ENCODE data around the gene ANP32B.
"Not testable (repeated sequence)": the region's sequence is repeated elsewhere in the genome, so short reads cannot be mapped to it uniquely, and the experiment has no call there.

Gene ANP32B

DNA sequence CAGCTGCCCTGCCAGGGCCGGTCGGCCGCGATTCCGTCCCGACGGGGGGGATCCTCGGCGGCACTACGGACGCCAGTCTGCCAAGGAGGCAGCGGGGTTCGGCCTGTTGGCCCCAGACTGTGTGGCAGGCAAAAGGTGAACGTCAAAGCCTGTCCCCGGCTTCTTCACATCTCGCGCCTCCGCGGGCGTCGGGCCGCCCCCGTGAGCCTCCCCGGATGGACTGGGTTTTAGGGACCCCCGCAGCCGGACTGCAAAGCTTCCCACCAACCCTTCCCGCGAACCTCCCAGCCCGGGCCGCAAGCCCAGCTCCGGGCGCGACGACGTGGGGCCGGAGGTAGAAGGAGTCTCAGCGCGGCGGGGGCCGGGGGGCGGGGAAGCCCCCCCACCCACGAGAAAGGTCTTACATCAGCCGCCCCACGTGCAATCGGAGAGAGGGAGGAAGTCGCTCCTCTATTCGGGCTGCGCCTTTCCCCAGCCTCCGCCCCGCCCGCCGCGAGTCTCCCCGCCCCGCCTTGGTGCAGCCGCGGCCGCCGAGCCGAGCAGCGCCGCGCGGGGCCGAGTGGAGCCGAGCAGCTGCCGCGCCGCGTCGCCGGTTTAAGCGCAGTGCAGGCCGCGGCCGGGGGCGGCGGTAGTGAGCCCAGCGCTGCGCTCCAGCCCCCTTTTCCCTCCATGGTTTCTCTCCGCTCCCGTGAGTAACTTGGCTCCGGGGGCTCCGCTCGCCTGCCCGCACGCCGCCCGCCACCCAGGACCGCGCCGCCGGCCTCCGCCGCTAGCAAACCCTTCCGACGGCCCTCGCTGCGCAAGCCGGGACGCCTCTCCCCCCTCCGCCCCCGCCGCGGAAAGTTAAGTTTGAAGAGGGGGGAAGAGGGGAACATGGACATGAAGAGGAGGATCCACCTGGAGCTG lies at the start of gene ANP32B:
TSS of gene ANP32B (plus strand) at position 659 of the 906 bp plus-strand sequence. CDS start at position 874, 215 bp downstream.
- DNase-seq: peak; percentile 95

DNA sequence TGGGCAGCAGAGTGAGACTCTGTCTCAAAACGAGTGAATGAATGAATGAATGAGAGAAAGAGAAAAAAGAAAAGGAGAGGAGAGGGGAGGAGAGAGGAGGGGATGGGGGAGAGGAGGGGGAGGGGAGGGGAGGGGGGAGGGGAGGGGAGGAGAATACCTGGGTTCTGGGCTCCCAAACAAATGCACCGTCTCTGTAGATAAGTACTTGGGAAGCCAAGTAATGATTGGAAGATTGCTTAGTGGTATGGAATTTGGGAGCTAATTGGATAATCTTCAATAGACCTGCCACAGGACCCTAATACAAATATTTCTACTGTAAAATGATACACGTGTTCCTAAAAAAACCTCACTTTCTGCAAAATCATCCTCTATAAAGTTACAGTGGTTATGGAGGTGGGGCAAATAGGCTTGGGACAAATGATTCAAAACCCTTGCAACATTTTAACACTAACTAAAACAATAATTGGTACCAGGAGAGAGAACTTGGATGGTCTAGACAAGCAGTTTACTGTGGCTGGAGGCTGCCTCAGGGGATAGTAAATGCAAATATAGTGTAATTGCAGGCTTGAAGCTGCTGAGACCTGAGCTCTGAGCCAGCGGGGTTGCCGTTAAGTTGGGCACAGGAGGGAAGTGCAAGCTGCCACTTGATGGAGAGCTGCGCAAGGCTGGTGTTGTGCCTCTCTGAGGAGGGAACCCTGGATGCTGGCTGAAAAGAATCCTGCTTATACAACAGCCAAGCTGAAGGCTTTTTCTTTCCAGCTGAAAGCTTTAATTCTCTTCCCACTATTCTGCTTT lies 48.6 kb upstream of the ANP32B start:
- DNase-seq: no peak

DNA sequence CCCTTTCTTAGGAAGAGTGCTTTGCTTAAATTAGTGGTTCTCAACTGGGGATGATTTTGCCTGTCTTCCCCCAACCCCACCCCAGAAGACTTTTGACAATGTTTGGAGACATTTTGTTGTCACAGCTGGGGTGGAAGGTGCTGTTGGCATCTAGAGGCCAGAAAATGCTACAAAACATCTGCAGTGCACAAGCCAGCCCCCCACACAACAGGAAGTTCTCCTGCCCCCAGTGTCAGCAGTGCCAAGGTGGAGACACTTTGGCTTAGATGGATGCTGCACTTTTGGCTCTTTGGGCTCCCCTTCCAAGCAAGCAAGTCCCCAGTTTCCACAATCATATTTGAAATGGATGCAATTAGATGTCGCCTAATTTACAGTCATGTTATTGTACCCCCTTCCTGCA lies 47.9 kb upstream of the ANP32B start:
- no peak for DNase-seq

DNA sequence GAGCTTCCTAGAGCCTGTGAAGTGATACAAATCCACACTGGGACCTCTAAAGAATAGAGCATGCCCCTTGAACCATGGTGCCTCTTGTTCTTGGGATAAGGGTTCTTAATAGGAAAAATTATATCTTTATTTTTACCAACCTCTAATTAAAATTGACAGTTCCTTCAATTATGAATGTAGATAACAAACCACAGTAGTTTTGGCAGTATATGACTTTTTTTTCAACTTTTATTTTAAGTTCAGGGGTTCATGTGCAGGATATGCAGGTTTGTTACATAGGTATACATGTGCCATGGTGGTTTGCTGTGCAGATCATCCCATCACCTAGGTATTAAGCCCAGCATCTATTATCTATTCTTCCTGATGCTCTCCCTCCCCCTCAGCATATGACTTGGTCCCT lies 46.1 kb upstream of the ANP32B start:
- DNase-seq: no peak

DNA sequence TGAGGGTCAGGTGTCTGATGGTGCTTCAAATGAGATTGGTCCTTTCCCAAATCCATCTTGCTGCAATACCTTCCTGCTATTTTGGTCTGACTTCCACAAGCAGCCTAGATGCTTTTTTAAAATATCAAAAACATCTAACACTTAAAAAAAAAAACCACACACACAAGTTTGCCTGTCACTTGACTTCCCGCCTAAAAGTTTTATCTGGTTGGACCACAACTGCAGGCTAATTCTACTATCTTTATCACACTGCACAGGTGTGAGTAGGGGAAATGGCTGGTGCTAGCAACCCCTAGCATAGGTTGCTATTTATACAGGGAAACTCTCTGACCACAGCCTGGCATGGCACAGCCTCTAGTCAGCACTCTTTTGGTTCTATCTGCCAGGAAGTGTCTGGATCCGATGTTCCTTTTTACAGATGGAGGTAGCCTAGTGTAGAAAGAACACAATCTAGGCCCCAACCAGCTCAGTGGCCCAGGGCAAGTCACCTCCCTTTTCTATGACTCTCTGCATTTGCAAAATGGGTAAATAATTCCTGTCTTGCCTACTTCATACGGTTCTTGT lies 45.0 kb upstream of the ANP32B start, which contains the start of gene HEMGN:
TSS of gene HEMGN (minus strand) at position 92 of the 564 bp plus-strand sequence. CDS start at position 56, 36 bp downstream.
- no peak for DNase-seq

DNA sequence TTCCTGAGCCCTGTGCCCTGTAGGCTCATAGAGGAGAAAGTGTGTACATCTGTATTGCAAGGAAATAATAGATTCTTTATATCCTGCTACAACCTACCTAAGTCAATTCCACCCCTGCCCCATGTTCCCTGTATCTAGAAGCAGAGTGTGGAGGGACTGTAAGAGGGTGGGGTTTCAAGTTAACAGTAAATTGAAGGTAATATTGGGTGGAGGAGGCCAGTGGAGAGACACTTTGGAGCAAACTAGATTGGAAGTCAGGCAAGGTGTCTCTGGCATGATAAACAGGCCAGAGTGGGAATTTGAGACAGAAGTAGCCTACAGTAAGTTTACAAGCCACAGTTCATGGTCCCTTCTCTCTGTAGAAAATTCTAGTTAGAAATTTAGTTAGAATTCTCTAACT lies 42.9 kb upstream of the ANP32B start:
- no peak for DNase-seq

DNA sequence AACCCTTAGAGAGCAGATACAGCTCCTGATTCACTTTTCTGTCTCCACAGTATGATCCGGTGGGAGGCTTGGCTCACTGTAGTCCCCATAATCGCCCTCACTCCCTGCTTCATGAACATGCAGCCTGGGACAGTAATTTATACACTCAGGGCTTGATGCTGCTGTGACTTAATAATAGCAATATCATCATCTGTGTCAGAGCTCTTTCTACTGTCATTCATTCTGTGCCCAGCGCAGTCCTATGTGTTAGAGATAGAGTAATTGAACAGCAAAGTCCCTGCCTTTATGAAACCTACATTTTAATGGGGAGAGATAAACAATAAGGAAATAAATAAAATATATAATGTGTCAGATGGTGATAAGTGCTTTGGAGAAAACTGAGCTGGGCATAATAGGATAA lies 42.4 kb upstream of the ANP32B start:
- no peak for DNase-seq

DNA sequence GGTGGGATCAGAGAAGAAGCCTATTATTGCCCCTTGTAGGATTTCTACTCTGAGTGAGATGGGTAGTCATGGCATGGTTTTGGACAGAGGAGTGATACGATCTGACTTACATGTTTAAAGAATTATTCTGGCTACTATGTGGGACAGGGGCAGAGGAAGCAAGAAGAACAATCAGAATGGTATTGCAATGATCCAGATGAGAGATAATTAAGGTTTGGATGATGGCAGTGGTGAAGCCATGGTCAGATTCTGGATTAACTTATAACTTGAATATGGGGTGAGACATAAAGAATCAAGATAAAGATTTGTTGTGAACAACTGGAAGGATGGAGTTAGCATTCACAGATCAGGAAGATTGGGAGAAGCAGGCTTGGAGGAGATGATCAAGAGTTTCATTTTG lies 41.8 kb upstream of the ANP32B start:
- no peak for DNase-seq

DNA sequence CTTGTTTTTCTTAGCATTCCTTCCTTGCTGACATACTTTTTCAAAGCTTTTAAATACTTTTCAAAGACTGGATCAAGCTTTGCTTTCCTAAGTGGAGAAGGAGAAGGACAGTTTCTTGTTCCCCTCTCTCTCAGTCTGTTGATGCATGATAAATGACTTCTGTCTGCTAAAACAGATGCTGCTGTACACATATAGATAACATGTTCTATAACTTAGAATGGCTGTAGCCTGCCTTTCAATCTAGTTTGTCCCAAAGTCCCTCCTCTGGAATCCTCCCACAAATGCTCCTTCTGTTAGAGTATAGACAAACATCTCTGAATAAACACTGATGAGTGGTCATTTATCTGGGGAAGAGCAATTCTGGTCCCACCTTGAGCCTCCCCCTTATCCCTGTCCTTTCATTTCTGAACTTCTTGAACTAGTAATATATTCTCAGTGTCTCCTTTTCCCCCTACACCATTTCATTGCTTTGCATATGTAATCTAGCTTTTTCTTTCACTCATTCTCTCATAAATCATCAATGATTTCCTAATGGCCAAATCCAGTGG lies 39.8 kb upstream of the ANP32B start:
- DNase-seq: no peak

DNA sequence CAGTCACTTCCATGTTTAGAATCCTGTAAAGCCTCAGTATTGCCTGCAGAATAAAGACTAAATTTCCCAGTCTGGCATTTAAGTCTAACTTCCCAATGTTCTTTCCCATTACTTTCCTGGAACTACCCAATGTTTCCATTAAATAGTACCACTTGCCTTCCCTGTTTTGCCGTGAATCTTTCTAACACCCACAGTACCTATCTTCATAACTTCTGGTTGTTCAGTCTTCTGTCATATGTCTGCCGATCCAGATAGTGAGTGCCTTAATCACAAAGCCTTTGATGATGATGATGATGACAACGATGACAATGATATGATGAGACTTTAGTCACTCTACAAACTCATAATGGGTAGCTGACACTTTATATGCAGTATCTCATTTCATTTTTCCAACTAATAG lies 38.5 kb upstream of the ANP32B start:
- DNase-seq: no peak

DNA sequence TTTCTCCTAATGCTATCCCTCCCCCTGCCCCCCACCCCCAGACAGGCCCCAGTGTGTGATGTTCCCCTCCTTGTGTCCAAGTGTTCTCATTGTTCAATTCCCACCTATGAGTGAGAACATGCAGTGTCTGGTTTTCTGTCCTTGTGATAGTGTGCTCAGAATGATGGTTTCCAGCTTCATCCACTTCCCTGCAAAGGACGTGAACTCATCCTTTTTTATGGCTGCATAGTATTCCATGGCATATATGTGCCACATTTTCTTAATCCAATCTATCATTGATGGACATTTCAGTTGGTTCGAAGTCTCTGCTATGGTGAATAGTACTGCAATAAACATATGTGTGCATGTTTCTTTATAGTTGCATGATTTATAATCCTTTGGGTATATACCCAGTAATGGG lies 37.7 kb upstream of the ANP32B start:
- DNase-seq: not testable (repeated sequence)

DNA sequence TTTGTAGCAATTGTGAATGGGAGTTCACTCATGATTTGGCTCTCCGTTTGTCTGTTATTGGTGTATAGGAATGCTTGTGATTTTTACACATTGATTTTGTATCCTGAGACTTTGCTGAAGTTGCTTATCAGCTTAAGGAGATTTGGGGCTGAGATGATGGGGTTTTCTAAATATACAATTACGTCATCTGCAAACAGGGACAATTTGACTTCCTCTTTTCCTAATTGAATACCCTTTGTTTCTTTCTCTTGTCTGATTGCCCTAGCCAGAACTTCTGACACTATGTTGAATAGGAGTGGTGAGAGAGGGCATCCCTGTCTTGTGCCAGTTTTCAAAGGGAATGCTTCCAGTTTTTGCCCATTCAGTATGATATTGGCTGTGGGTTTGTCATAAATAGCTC lies 36.0 kb upstream of the ANP32B start:
- not testable (repeated sequence) for DNase-seq

DNA sequence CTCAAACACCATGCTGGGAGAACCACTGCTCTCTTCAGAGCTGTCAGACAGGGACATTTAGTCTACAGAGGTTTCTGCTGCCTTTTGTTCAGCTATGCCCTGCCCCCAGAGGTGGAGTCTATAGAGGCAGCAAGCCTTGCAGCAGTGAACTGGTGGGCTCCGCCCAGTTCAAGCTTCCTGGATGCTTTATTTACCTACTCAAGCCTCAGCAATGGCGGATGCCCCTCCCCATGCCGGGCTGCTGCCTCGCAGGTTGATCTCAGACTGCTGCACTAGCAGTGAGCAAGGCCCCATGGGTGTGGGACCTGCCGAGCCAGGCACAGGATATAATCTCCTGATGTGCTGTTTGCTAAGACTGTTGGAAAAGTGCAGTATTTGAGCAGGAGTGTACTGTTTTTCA lies 32.3 kb upstream of the ANP32B start:
- not testable (repeated sequence) for DNase-seq

DNA sequence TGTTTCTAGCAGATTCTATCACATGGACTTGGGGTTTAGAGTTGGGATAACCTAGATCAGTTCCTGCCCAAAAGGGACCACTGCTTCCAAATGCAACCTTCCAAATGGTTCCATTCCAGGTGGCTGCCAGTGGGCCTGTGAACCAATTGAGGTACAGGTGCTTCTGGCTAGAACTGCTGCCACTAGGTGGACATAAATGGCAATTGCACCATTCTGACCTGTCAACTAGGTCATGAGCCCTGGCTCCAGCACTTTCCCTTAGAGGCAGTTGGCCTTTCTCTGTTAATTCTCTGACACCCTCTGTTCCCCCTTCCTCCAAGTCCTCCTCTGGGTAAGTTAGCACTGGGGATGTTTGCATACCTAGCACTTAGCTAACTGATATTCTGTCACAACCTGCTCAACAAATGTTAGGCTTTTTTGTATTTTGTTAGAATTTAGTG lies 28.6 kb upstream of the ANP32B start:
- DNase-seq: peak; percentile 51

DNA sequence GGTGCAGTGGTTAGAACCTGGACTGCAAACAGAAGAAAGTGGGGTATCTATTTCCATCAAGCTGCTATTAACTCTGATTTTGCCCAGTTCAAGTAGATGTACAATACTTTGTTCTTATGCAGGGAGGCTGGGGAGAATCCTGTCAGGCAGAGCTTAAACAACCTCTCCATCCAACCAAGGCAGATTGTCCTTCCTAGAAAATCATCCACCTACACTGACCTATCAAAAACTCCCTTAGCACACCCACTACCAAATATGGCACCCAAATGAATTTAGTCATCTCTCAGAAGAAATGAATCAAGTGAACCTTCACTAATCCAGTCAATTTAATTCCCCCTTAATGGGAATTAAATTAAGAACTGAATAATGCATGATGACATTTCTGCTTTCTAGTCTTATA lies 26.8 kb upstream of the ANP32B start:
- DNase-seq: no peak

DNA sequence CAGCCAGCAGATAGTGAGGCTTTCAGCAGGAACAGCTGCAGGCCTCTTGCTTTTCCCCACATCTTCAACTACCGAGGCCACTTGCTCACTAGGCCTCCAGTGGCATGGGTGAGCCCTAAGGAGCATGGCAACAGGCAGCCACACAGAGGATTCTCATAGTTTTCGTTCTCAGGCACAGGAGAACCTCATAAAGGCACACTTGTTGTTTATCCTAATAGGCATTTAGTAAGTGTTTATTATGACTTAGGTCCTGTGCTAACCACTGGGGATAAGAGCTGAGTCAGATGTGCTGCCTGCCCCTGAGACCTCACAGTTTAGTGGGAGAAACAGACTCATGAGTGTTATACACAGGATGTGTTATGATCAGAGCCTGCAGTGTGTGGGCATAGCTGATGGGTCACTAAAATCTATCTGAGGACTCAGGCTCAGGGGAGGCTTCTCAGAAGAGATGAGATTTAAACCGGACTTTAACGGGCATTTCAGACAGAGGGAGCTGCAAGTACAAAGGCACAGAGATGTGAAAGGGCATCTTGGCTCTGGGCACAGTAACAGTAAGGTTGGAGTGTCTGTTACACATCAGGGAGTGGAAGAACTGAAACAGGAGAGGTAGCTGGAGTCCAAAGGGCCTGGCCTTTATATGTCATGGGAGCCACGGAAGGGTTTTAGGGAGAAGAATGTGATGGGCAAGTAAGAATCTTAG lies 24.2 kb upstream of the ANP32B start:
- no peak for DNase-seq

DNA sequence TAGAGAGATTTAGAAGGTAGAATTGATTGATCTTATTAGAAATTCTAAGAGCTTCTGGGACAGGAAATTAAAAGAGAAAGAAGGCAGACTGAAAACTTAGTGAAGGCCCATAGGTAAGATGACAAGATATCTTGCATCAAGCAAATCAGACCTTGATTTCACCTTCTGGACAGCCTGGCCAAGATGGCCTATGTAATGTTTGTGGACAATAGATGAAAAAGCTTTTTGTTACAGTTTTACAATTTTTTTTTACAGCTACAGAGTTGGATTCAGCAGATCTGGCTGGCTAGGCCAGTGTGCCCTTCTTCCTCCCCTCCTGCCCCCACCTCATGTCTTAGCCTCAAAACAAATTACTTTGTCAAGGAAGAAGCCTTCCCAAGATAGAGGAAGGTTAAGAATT lies 23.6 kb upstream of the ANP32B start:
- no peak for DNase-seq

DNA sequence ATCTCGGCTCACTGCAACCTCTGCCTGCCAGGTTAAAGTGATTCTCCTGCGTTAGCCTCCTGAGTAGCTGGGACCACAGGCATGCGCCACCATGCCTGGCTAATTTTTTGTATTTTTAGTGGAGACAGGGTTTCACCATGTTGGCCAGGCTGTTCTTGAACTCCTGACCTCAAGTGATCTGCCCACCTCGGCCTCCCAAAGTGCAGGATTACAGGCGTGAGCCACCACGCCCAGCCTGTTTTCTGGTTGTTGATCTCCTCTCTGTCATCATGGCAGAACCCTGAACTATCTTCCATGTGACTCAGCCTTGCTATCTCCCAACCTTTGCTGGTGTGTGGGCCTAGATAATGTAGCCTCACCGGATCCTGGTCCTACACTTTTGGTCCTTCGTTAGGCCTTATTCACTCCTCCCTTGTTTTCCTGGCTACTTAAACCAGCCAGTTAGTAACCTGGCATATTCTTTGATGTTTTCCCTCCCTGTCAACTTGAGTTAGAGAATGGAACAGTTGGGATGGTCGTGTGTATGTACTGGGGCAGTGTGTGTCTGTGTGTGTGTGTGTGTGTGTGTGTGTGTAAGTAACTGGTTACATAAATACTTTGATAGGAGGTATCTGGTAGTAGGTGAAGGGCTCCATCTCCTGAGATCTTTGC lies 22.3 kb upstream of the ANP32B start:
- DNase-seq: not testable (repeated sequence)

DNA sequence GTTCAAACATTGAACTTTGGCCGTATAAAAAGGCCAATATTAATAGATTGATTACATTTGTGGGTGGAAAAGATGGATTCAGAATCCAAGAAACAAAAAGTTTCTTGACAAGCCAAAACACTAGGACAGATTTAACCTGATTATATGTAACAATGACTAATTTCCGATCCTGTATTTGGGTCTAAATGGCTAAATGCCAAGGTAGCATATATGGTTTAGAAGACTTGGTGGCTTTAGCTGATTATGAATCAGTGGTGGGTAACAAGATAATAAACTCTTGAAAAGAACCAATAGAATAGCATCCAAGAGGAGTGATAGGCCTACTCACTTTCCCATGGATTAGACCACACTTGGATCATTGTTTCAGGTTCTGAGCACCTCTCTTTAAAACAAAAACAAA lies 21.8 kb upstream of the ANP32B start:
- DNase-seq: no peak

DNA sequence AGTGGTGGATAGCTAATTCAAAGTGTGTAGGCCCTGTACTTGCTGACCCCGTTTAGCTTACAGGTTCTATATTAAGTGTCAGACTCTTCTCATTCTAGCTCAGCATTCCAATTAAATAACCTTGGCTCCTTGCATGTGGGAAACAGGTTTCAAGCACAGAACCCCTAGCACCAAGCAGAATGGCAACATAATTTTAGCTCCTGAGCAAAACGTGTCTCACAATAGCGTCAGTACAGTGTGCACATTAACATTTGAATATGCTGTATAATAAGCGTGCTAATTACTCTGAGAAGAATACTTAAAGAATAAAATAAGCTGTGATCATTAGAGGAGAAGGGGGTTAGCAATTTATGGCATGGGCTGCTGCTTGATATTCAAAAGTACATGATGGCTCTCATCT lies 21.0 kb upstream of the ANP32B start:
- no peak for DNase-seq

DNA sequence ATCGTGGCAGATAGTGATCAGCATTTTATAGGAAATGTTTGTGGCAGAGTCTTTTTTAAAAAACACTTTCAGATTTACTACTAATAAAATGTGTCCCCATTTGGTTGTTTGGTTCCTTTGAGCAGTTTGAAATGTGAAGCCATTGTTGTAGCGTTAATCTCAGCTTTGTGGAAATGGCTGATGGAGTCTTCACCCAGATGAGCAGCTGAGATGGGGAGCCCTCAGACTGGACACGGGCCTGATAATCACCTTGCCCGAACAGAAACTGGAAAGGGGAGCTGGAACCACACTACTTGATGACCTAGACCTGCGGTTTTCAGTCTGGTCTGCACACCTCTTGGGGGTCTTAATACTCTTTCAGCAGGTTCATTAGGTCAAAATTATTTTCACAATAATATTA lies 20.6 kb upstream of the ANP32B start:
- DNase-seq: no peak

DNA sequence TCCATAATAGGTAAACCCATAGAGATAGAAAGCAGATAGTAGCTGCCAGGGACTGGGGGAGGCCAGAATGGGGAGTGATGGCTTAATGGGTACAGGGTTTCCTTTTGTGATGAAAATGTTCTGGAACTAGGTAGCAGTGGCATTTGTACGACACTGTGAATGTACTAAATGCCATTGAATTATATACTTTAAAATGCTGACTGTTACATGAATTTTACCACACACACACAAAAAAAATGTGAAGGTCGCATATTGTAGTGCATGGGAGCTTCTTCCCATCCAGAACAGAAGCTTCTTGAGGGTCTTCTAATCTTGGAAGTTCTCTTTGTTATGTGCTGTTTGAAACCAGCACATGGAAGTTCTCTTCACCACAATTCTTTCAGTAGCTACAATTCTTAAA lies 19.9 kb upstream of the ANP32B start:
- DNase-seq: no peak
